Sigmoid colon (tissue), 7 donors: ENCODE measurements around the gene ERI3. TPM values are rescaled to one million over a fixed set of nuclear protein-coding genes. Genes with fewer than 3 reads are reported as not detected.

Source experiments
- DNase-seq: peaks from one replicate; pipeline ENCODE4 v3.0.0-alpha.2; 2019
- H3K27ac ChIP-seq, 4 donors: fragments of 200-600 bp; sonication (generic); one replicate each; pipeline ENCODE4 v1.5.1; 2016 to 2019; ENCODE audit warnings: mild to moderate bottlenecking in 1 of 4
- H3K27me3 ChIP-seq, 3 donors: fragments of 200-600 bp; sonication (generic); one replicate each; pipeline ENCODE4 v1.5.1; 2019; ENCODE audit warnings: mild to moderate bottlenecking in 1 of 3
- H3K36me3 ChIP-seq, 4 donors: fragments of 200-600 bp; sonication (generic); one replicate each; pipeline ENCODE4 v1.5.1; 2016 to 2019
- H3K4me1 ChIP-seq, 4 donors: fragments of 200-600 bp; sonication (generic); one replicate each; pipeline ENCODE4 v1.5.1; 2017 to 2019
- H3K4me3 ChIP-seq, 4 donors: fragments of 200-600 bp; sonication (generic); one replicate each; pipeline ENCODE4 v1.5.1; 2017 to 2019; ENCODE audit warnings: mild to moderate bottlenecking in 2 of 4, moderate library complexity in 1 of 4
- H3K9me3 ChIP-seq, 4 donors: fragments of 200-600 bp in 3 of 4; sonication (generic) in 3 of 4; one replicate each; pipeline versions ENCODE4 v1.5.1 to v1.6.1; 2013 to 2019
- CTCF ChIP-seq, 4 experiments: fragments of 450-650 bp in 3 of 4; fragments of 200-600 bp in 1 of 4; IDR thresholded peaks; one replicate each; pipeline ENCODE4 v1.5.1; 2016 to 2019; ENCODE audit warnings: antibody characterized with exemption in 4 of 4, mild to moderate bottlenecking in 3 of 4, moderate library complexity in 2 of 4
- EP300 ChIP-seq, 4 donors: sonication (generic); formaldehyde crosslinking; IDR thresholded peaks; one replicate each; pipeline ENCODE4 v1.6.1; 2017; ENCODE audit warnings: antibody characterized with exemption in 4 of 4
- POLR2A ChIP-seq, 2 donors: fragments of 450-650 bp; IDR thresholded peaks; one replicate each; pipeline ENCODE4 v1.6.1; 2016; ENCODE audit warnings: antibody characterized with exemption in 2 of 2, mild to moderate bottlenecking in 2 of 2, moderate library complexity in 2 of 2
- POLR2AphosphoS5 ChIP-seq, 4 donors: sonication (generic); formaldehyde crosslinking; IDR thresholded peaks; one replicate each; pipeline ENCODE4 v1.6.1; 2017; ENCODE audit warnings: antibody characterized with exemption in 4 of 4
- WGBS, 2 donors: extraction: QIAGEN DNeasy Blood & Tissue Kit; methylation state at CpG; one replicate each; pipeline ENCODE4 v1.1.7; 2013; 5-methylcytosine and 5-hydroxymethylcytosine counted together
- intact Hi-C: fragments of 100-400 bp; cut with DNase I; formaldehyde crosslinking; loops from one replicate; pipeline ENCODE4 v1.15.1; 2023
- polyA plus RNA-seq, 3 donors: library from polyadenylated mRNA; stranded (reverse); fragments of 200-250 nt; gene quantifications; one replicate each; pipeline ENCODE4 v1.2.3, GENCODE V29; 2013
- total RNA-seq, 4 donors: library from RNA; depleted of rRNA; stranded (reverse); fragments of >200 nt; gene quantifications; one replicate each; pipeline ENCODE4 v1.1.0, GENCODE V29; 2016
- donor health status: healthy with polysubstance abuse.
- donor health status: Bipolar disorder and iron deficiency.
- donor health status: healthy.

Gene ERI3
- total and polyA plus RNA-seq, 7 donors = 25.6 to 88.3 (median 40.3) TPM

DNA sequence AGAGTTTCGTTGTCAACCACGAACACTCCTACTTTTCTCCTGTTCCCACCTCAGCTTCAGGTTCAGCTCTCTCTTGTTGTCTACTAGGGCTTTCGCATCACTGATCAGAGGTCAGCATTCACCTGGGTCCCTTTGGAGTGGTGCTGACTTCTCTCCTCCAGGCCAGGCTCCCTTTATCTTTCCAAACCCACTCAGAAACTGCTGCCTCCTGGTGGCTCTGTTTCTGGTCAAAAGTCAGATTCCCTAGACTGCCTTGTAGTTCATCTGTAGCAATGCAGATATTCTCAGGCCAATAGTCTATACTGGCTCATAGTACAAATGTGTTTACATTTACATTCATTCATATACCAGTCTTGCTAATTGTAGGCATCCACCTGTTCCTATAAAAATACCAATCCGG is 6.4 kb upstream of the ERI3 start:
- intact Hi-C loops = no loop called here
- H3K9me3 ChIP-seq = no peaks in the 10 kb centered on the region
- WGBS, 2 donors = 56 to 66% methylated on average over 4 of the region's 4 CpGs
- H3K4me3 ChIP-seq = no peak overlapping the region
- TF ChIP-seq EP300 (IDR thresholded peaks at IDR 0.05) = no peak
- no peak for TF ChIP-seq CTCF (IDR thresholded peaks at IDR 0.05)
- no peak for TF ChIP-seq POLR2AphosphoS5 (IDR thresholded peaks at IDR 0.05)
- TF ChIP-seq POLR2A (IDR thresholded peaks at IDR 0.05) = no peak
- no peak for DNase-seq
- H3K27me3 ChIP-seq = no peaks in the 10 kb centered on the region
- H3K4me1 ChIP-seq = no peaks in the 10 kb centered on the region
- no peak overlapping the region for H3K27ac ChIP-seq
- H3K36me3 ChIP-seq = no peaks in the 10 kb centered on the region

DNA sequence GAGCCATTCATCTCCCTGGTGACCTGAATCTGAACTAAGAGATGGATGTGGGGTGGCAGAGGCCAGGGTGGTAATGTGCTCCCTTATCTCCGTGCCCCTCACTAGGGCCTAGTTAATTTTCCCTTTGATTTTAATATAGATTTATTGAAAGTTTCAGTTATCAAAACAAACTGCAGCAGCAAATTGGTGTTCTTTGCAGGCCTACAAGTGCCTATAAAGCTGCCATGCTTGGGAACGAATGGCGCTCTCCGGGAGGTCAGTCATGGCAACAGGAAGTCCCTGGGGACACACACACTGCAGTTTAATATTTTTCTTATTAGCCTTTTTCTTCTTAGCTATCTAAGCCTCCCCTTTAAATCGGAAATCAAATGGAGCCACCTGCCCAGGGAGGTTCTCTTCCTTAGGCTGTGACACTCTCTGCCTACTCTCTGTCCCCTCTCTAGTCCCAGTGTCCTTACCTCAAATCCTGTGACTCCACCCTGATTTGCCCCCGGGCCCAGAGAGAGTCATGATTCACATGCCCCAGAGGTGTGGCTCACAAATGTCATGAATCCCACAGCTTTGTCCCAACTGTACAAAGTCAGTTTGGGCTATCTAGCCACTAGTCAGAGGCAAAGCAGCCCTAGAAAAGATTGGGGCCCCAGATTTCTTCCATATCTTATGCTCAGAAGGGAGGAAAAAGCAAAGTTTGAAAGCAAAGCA is 4.3 kb upstream of the ERI3 start:
- Histone ChIP-seq H3K36me3 (no peaks in the 10 kb centered on the region), H3K4me3 (no peak overlapping the region), H3K27me3 (no peaks in the 10 kb centered on the region), H3K4me1 (peaks cover 0 to 8% (median 4%) of the 10 kb centered on the region in 4 donors), H3K9me3 (no peaks in the 10 kb centered on the region), H3K27ac (no peak overlapping the region)
- intact Hi-C loops = no loop called here
- TF ChIP-seq EP300 (IDR thresholded peaks at IDR 0.05) = no peak
- TF ChIP-seq CTCF (IDR thresholded peaks at IDR 0.05) = no peak
- TF ChIP-seq POLR2A (IDR thresholded peaks at IDR 0.05) = no peak
- no peak for TF ChIP-seq POLR2AphosphoS5 (IDR thresholded peaks at IDR 0.05)
- no peak for DNase-seq
- WGBS, 2 donors = 78 to 83% methylated on average over 6 of the region's 6 CpGs

- Histone ChIP-seq H3K36me3 (no peaks in the 10 kb centered on the region), H3K4me3 (no peak overlapping the region), H3K4me1 (peaks cover 0 to 25% (median 20%) of the 10 kb centered on the region in 4 donors), H3K9me3 (no peaks in the 10 kb centered on the region), H3K27ac (no peak overlapping the region), H3K27me3 (no peaks in the 10 kb centered on the region)
- intact Hi-C loops = no loop called here
- 83 to 86% methylated on average over 4 of the region's 4 CpGs for WGBS, 2 donors
- no peak for TF ChIP-seq CTCF (IDR thresholded peaks at IDR 0.05)
- TF ChIP-seq POLR2A (IDR thresholded peaks at IDR 0.05) = no peak
- no peak for TF ChIP-seq POLR2AphosphoS5 (IDR thresholded peaks at IDR 0.05)
- no peak for TF ChIP-seq EP300 (IDR thresholded peaks at IDR 0.05)
- no peak for DNase-seq
Observed at GRCh38 chr1:44357710-44358109, 2.7 kb upstream of the ERI3 start.

- 77 to 83% methylated on average over 12 of the region's 12 CpGs for WGBS, 2 donors
- Histone ChIP-seq H3K27ac (peak overlapping the region in 2 of 4 donors; percentile 75), H3K4me3 (peak overlapping the region in 3 of 4 donors; percentile 88 to 99 (median 90)), H3K27me3 (no peaks in the 10 kb centered on the region), H3K4me1 (peaks cover 0 to 27% (median 23%) of the 10 kb centered on the region in 4 donors), H3K36me3 (no peaks in the 10 kb centered on the region), H3K9me3 (no peaks in the 10 kb centered on the region)
- no peak for DNase-seq
- TF ChIP-seq EP300 (IDR thresholded peaks at IDR 0.05) = no peak
- TF ChIP-seq CTCF (IDR thresholded peaks at IDR 0.05) = no peak
- no peak for TF ChIP-seq POLR2AphosphoS5 (IDR thresholded peaks at IDR 0.05)
- no peak for TF ChIP-seq POLR2A (IDR thresholded peaks at IDR 0.05)
- intact Hi-C loops = loop anchor here (1.0 kb wide), 1 partner anchor 319 kb away; the partner anchor contains the start of genes ARMH1 and TMEM53
Observed at GRCh38 chr1:44355582-44356305, 687 bp upstream of the ERI3 start.
